ENCODE data around the gene ARID3C. TPM values are rescaled to one million over a fixed set of nuclear protein-coding genes. Genes with fewer than 3 reads are reported as not detected.

ARID3C gene
- total RNA-seq, 1 experiment from 2014 or later, result 0.42 TPM

- Histone ChIP-seq H3K4me3 (replicated peaks in 1 of 2; ENCODE audit: low read depth in 1 of 2, low read length in 2 of 2) (no peak overlapping the region), H3K4me1 (ENCODE audit: control insufficient read depth in 1 of 2, insufficient read depth in 2 of 2, low read length in 2 of 2) (peaks cover 10 to 34% of the 10 kb centered on the region in 2 experiments), H2AFZ (ENCODE audit: low read depth, low read length, poor library complexity, severe bottlenecking) (no peak overlapping the region), H3K9ac (ENCODE audit: low read length) (no peak overlapping the region), H3K27ac (ENCODE audit: low read depth, low read length) (no peak overlapping the region), H3K79me2 (ENCODE audit: insufficient read depth, low read length) (peaks cover 20% of the 10 kb centered on the region), H3K9me2 (ENCODE audit: insufficient read depth) (no peaks in the 10 kb centered on the region), H3K9me3 (ENCODE audit: control insufficient read depth in 1 of 2, insufficient read depth in 1 of 2, low read depth in 1 of 2, low read length in 2 of 2) (no peaks in the 10 kb centered on the region), H3K4me2 (ENCODE audit: low read length) (no peak overlapping the region), H3K36me3 (ENCODE audit: control insufficient read depth in 1 of 2, insufficient read depth in 2 of 2, low read length in 2 of 2) (peaks cover 0 to 9% of the 10 kb centered on the region in 2 experiments; a peak in 2 of 4 replicates), H4K20me1 (ENCODE audit: insufficient read depth) (no peaks in the 10 kb centered on the region), H3K27me3 (ENCODE audit: insufficient read depth, low read length) (no peaks in the 10 kb centered on the region)
- TF ChIP-seq YY1 (IDR thresholded peaks at IDR 0.05; ENCODE audit: extremely low read depth, insufficient replicate concordance, low read depth, low read length) (no peak), CBX3 (IDR thresholded peaks at IDR 0.05; ENCODE audit: low read depth) (no peak), MAX (IDR thresholded peaks at IDR 0.05) (no peak), CEBPB (IDR thresholded peaks at IDR 0.05; ENCODE audit: low read depth) (no peak), CTCF (IDR thresholded peaks at IDR 0.05 in 2 of 3, conservative IDR thresholded peaks at IDR 0.05 in 1 of 3; ENCODE audit: borderline replicate concordance in 1 of 3, insufficient read depth in 1 of 3, low read depth in 2 of 3, low read length in 2 of 3) (no peak), FOSL1 (IDR thresholded peaks at IDR 0.05; ENCODE audit: low read depth) (no peak), TCF7L2 (IDR thresholded peaks at IDR 0.05; ENCODE audit: borderline replicate concordance, extremely low read depth, insufficient read depth, insufficient read length) (no peak), ZNF274 (IDR thresholded peaks at IDR 0.05; ENCODE audit: low read depth, low read length) (no peak), SRF (IDR thresholded peaks at IDR 0.05; ENCODE audit: low read depth) (no peak), POLR2AphosphoS5 (IDR thresholded peaks at IDR 0.05; ENCODE audit: low read depth, low read length) (no peak), ATF3 (IDR thresholded peaks at IDR 0.05) (no peak), EGR1 (IDR thresholded peaks at IDR 0.05; ENCODE audit: low read depth) (no peak), POLR2A (IDR thresholded peaks at IDR 0.05; ENCODE audit: borderline replicate concordance, extremely low read depth, insufficient read depth, insufficient read length) (no peak)
- intact Hi-C loops (cut with micrococcal nuclease), result no loop called here
- CTCF ChIA-PET, result no interaction called here
- ATAC-seq (no peak), DNase-seq (ENCODE audit: low read depth, low spot score) (no peak)
- POLR2A ChIA-PET, result no interaction called here
- BruUV-seq (replicated peaks), result no TSS peak
- RAD21 ChIA-PET (ENCODE audit: low non-redundant PET in 1 of 2, low total read pairs in 2 of 2, uncharacterized antibody in 2 of 2, unreplicated experiment in 2 of 2), result no interaction called here
These were observed 13.7 kb downstream of the ARID3C start for GRCh38 chr9:34615132-34615531.

Data from HCT116 (cell line).